Neural crest cell (in vitro differentiated cells): ENCODE results near the gene TNFRSF1B. TPM values are rescaled to one million over a fixed set of nuclear protein-coding genes. Genes with fewer than 3 reads are reported as not detected.

Experiments used
- DNase-seq: peaks from one replicate; pipeline ENCODE4 v3.0.0; 2021; ENCODE audit warnings: low read depth, mixed read lengths, low spot score
- H3K27ac Mint-ChIP-seq: one replicate; pipeline ENCODE4 v1.8.0; 2021; ENCODE audit warnings: mild to moderate bottlenecking, mixed read lengths; ENCODE audit not compliant: unreplicated experiment
- H3K27me3 Mint-ChIP-seq: 2 replicates; pipeline ENCODE4 v1.8.0; 2021; ENCODE audit warnings: low read depth, mild to moderate bottlenecking, mixed read lengths
- H3K36me3 Mint-ChIP-seq: 2 replicates; pipeline ENCODE4 v1.8.0; 2021; ENCODE audit warnings: low read depth, mild to moderate bottlenecking, mixed read lengths
- H3K4me1 Mint-ChIP-seq: 2 replicates; pipeline ENCODE4 v1.8.0; 2021; ENCODE audit warnings: mixed read lengths
- H3K4me3 Mint-ChIP-seq: one replicate; pipeline ENCODE4 v1.8.0; 2021; ENCODE audit warnings: mild to moderate bottlenecking, mixed read lengths
- H3K9me3 Mint-ChIP-seq: 2 replicates; pipeline ENCODE4 v1.8.0; 2021; ENCODE audit warnings: mixed read lengths
- total RNA-seq: library from RNA; stranded (reverse); gene quantifications from 2 replicates; pipeline ENCODE4 v1.2.1, GENCODE V29; 2021
- TF ChIP-seq, protein P1 (sequence below): fragments of 200-600 bp; sonication (generic); conservative IDR thresholded peaks from 2 replicates; pipeline ENCODE4 v1.5.0; 2021; ENCODE audit warnings: antibody characterized with exemption, mild to moderate bottlenecking

TNFRSF1B gene
- total RNA-seq, 1 donor from 2014 or later = 3.3 TPM

GRCh38 chr1:12163210-12163609 lies 3.6 kb upstream of the TNFRSF1B start:
- Mint-ChIP-seq H3K27ac (no peak overlapping the region), H3K36me3 (no peaks in the 10 kb centered on the region), H3K27me3 (peaks cover 14% of the 10 kb centered on the region), H3K4me1 (peaks cover 23% of the 10 kb centered on the region), H3K4me3 (no peak overlapping the region), H3K9me3 (no peaks in the 10 kb centered on the region)
- DNase-seq = no peak
- TF ChIP-seq, protein P1, sequence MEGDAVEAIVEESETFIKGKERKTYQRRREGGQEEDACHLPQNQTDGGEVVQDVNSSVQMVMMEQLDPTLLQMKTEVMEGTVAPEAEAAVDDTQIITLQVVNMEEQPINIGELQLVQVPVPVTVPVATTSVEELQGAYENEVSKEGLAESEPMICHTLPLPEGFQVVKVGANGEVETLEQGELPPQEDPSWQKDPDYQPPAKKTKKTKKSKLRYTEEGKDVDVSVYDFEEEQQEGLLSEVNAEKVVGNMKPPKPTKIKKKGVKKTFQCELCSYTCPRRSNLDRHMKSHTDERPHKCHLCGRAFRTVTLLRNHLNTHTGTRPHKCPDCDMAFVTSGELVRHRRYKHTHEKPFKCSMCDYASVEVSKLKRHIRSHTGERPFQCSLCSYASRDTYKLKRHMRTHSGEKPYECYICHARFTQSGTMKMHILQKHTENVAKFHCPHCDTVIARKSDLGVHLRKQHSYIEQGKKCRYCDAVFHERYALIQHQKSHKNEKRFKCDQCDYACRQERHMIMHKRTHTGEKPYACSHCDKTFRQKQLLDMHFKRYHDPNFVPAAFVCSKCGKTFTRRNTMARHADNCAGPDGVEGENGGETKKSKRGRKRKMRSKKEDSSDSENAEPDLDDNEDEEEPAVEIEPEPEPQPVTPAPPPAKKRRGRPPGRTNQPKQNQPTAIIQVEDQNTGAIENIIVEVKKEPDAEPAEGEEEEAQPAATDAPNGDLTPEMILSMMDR = no peak

GRCh38 chr1:12164210-12164609 lies 2.6 kb upstream of the TNFRSF1B start:
- Mint-ChIP-seq H3K4me1 (peaks cover 23% of the 10 kb centered on the region), H3K27me3 (peaks cover 19% of the 10 kb centered on the region), H3K27ac (no peak overlapping the region), H3K9me3 (no peaks in the 10 kb centered on the region), H3K4me3 (no peak overlapping the region), H3K36me3 (no peaks in the 10 kb centered on the region)
- TF ChIP-seq, protein P1 = no peak
- DNase-seq = no peak

- no peak for DNase-seq
- Mint-ChIP-seq H3K27ac (no peak overlapping the region), H3K4me3 (no peak overlapping the region), H3K27me3 (peaks cover 19% of the 10 kb centered on the region), H3K36me3 (no peaks in the 10 kb centered on the region), H3K9me3 (no peaks in the 10 kb centered on the region), H3K4me1 (peaks cover 23% of the 10 kb centered on the region)
- TF ChIP-seq, protein P1 = no peak
Measured at GRCh38 chr1:12165342-12165741, 1.4 kb upstream of the TNFRSF1B start.

DNA sequence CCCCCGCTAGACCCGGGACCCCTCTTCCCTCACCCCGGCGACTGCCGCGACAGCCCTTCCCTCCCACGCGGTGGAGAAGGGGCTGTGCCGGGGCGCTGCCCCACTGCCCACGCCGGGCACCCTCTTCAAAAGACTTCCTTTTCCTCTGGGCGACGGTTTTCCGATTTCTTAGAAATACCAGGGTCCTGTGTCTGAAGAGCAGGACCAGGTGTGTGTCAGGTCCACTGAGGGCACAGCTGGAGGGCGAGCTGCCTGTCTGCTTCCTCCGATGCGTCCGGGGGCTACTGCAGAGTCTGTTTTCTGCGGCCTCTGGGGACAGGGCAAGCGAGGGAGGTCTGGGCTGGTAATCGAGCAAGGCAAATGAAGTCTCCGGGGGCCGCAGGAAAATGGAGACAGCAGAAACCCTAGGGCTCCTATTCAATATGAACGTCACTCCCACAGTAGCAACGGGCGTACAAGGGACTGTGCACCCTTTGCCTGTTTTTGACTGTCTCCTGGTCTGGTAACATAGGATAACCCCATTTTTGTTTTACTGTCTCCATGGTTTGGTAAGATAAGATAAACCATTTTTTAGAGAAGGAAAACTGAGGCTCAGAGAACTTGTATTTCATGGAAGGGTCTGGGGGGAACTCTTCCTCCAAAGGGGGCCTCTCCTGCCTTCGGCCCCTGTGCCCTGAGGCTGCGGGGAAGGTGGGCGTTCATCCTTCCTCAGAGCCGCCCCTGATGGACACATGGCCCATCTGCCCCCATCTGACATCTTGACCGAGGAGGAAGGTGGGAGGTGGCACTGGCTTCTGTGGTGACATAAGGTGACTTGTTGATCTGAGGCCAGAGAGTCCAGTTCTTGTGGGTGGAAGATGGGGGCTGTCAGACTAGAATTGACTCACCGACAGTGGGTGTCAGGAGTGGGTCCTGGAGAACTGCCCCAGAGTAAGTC lies 970 bp downstream of the TNFRSF1B start:
- Mint-ChIP-seq H3K27me3 (peaks cover 19% of the 10 kb centered on the region), H3K27ac (no peak overlapping the region), H3K4me1 (peaks cover 27% of the 10 kb centered on the region), H3K9me3 (no peaks in the 10 kb centered on the region), H3K36me3 (no peaks in the 10 kb centered on the region), H3K4me3 (peak overlapping the region; percentile 65)
- no peak for DNase-seq
- TF ChIP-seq, protein P1 = no peak

DNA sequence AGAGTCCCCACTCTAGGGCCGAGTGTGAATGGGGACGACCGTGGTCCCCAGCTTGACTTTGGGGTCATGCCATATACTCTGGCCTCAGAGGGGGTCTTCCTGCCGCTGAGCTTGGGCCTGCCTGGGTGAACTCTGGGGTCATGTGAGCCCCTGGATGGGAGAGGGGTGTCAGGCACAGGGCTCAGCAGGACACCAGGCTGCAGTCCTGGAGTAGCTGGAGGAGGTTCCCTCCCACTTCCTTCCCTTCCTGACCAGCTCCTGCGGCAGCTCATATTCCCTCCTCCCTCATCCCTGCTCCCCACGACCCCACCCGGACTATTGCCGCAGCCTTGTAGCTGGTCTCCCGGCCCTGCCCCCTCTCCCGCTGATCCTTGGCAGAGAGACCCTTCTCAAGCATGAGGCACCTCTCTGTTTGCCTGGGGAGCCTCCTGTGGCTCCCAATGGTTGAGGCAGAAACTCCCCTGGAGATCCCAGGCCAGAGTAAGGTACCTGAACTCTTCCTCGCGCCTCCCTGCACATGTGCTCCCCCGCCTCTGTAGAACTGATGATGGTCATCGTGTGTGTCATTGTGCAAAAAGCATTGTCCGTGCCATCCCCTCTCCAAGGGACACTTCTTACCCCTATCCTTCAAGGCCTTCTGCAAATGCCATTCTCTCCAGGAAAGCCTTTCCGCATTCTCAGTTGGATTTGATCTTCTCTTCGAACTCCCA lies 1.8 kb downstream of the TNFRSF1B start:
- DNase-seq = no peak
- no peak overlapping the region for H3K4me3 Mint-ChIP-seq
- no peaks in the 10 kb centered on the region for H3K36me3 Mint-ChIP-seq
- H3K27me3 Mint-ChIP-seq = peaks cover 19% of the 10 kb centered on the region
- no peak overlapping the region for H3K27ac Mint-ChIP-seq
- H3K4me1 Mint-ChIP-seq = peaks cover 27% of the 10 kb centered on the region
- no peaks in the 10 kb centered on the region for H3K9me3 Mint-ChIP-seq
- TF ChIP-seq, protein P1 = no peak
